ENCODE data around the gene DEFB121. TPM values are rescaled to one million over a fixed set of nuclear protein-coding genes. Genes with fewer than 3 reads are reported as not detected.
A peak's percentile ranks its signal among the peaks of the same experiment; 100 is the strongest.

The DEFB121 gene
- polyA plus RNA-seq, 1 donor (not counting 4 experiments of a cell fraction or from before 2014, with no cell fraction given), result not detected

DNA sequence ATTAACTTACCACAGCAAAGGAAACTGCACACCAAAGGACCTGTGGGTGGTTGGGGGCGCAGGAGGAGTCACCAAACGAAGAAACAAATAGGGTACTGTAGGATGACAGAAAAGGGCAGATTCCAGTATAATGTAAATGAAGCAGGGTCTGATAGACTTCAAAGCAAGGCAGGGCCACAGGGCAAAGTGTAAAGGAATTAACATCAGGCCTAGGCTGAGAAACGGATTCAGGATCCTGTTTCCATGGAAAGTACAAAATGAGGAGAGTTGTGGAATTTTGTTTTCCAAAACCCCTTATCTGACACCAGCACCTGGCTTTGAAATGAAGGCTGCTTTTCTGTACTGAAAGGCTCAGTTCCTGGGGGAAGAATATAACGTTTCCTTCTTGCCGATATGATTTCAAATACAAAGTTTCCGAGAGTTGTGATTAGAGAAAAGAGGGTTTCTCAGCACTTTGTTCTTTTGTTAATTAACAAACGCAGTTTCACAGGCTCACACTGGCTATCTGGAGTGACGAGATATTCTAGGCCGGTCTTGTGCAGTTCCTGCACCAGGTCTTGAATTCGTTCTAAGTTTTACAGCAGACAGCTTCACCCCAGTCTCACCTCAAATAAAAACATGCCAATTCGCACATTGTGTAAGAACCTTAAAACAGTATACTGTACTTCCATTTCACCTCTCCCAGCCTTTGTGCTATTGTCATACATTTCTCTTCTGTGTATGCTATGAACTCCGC is 40.2 kb upstream of the DEFB121 start:
- Histone ChIP-seq H3K4me1 (ENCODE audit: control insufficient read depth, extremely low read depth, insufficient read depth, low read length) (no peaks in the 10 kb centered on the region), H3K27me3 (ENCODE audit: control insufficient read depth, extremely low read depth, insufficient read depth, low read length) (no peaks in the 10 kb centered on the region), H3K4me2 (ENCODE audit: control insufficient read depth, extremely low read depth, insufficient read depth, low read depth, low read length) (no peak overlapping the region), H3K9ac (ENCODE audit: control insufficient read depth, extremely low read depth, insufficient read depth, low read length) (no peak overlapping the region), H3K4me3 (ENCODE audit: control insufficient read depth in 2 of 3, extremely low read depth in 1 of 3, insufficient read depth in 2 of 3, low read depth in 1 of 3, low read length in 3 of 3) (no peak overlapping the region), H3K9me1 (ENCODE audit: control insufficient read depth, extremely low read depth, insufficient read depth, low read length) (no peaks in the 10 kb centered on the region), H2AFZ (ENCODE audit: control insufficient read depth, low read length) (no peak overlapping the region), H4K20me1 (ENCODE audit: control insufficient read depth, extremely low read depth, insufficient read depth, low read length) (no peaks in the 10 kb centered on the region), H3K36me3 (ENCODE audit: control insufficient read depth in 2 of 2, extremely low read depth in 1 of 2, insufficient read depth in 2 of 2, low read length in 2 of 2) (no peaks in the 10 kb centered on the region), H3K27ac (ENCODE audit: control insufficient read depth, insufficient read depth, low read length) (no peak overlapping the region), H3K9me3 (ENCODE audit: control insufficient read depth, low read depth, low read length) (no peaks in the 10 kb centered on the region), H3K79me2 (ENCODE audit: control insufficient read depth, insufficient read depth, low read length) (no peaks in the 10 kb centered on the region)
- FAIRE-seq (no peak), DNase-seq (ENCODE audit: low read depth, low spot score) (no peak)
- dilution Hi-C loops (cut with MboI; ENCODE audit: extremely low pct_ligation_motif_present, low sequenced_read_pairs), result no loop called here
- TF ChIP-seq, protein P1, sequence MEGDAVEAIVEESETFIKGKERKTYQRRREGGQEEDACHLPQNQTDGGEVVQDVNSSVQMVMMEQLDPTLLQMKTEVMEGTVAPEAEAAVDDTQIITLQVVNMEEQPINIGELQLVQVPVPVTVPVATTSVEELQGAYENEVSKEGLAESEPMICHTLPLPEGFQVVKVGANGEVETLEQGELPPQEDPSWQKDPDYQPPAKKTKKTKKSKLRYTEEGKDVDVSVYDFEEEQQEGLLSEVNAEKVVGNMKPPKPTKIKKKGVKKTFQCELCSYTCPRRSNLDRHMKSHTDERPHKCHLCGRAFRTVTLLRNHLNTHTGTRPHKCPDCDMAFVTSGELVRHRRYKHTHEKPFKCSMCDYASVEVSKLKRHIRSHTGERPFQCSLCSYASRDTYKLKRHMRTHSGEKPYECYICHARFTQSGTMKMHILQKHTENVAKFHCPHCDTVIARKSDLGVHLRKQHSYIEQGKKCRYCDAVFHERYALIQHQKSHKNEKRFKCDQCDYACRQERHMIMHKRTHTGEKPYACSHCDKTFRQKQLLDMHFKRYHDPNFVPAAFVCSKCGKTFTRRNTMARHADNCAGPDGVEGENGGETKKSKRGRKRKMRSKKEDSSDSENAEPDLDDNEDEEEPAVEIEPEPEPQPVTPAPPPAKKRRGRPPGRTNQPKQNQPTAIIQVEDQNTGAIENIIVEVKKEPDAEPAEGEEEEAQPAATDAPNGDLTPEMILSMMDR (optimal IDR thresholded peaks at IDR 0.05 in 1 of 3, IDR thresholded peaks at IDR 0.05 in 1 of 3, conservative IDR thresholded peaks at IDR 0.05 in 1 of 3; ENCODE audit: extremely low read depth in 1 of 3, insufficient read depth in 2 of 3, low read length in 3 of 3), result no peak
- no peak for TF ChIP-seq EZH2 (IDR thresholded peaks at IDR 0.05; ENCODE audit: low read length)

GRCh38 chr20:31440012-31440659 is 34.1 kb upstream of the DEFB121 start, which contains the start of gene DEFB123:
Gene DEFB123 (plus strand): TSS chr20:31440632. CDS start chr20:31440699, 67 bp downstream.
- H2AFZ ChIP-seq (ENCODE audit: control insufficient read depth, low read length), result no peak within 1 kb of the TSS
- H4K20me1 ChIP-seq (ENCODE audit: control insufficient read depth, extremely low read depth, insufficient read depth, low read length), result no peaks in the 10 kb centered on the region
- TF ChIP-seq, protein P1 (optimal IDR thresholded peaks at IDR 0.05 in 1 of 3, IDR thresholded peaks at IDR 0.05 in 1 of 3, conservative IDR thresholded peaks at IDR 0.05 in 1 of 3; ENCODE audit: extremely low read depth in 1 of 3, insufficient read depth in 2 of 3, low read length in 3 of 3), result peak in 1 of 3 experiments; percentile 27
- no peak for TF ChIP-seq EZH2 (IDR thresholded peaks at IDR 0.05; ENCODE audit: low read length)
- H3K27me3 ChIP-seq (ENCODE audit: control insufficient read depth, extremely low read depth, insufficient read depth, low read length), result no peaks in the 10 kb centered on the region
- no peaks in the 10 kb centered on the region for H3K4me1 ChIP-seq (ENCODE audit: control insufficient read depth, extremely low read depth, insufficient read depth, low read length)
- H3K4me3 ChIP-seq (ENCODE audit: control insufficient read depth in 2 of 3, extremely low read depth in 1 of 3, insufficient read depth in 2 of 3, low read depth in 1 of 3, low read length in 3 of 3), result no peak within 1 kb of the TSS
- H3K79me2 ChIP-seq (ENCODE audit: control insufficient read depth, insufficient read depth, low read length), result no peaks in the 10 kb centered on the region
- H3K36me3 ChIP-seq (ENCODE audit: control insufficient read depth in 2 of 2, extremely low read depth in 1 of 2, insufficient read depth in 2 of 2, low read length in 2 of 2), result no peaks in the 10 kb centered on the region
- H3K9ac ChIP-seq (ENCODE audit: control insufficient read depth, extremely low read depth, insufficient read depth, low read length), result no peak within 1 kb of the TSS
- DNase-seq (ENCODE audit: low read depth, low spot score) (no peak), FAIRE-seq (no peak)
- no peaks in the 10 kb centered on the region for H3K9me1 ChIP-seq (ENCODE audit: control insufficient read depth, extremely low read depth, insufficient read depth, low read length)
- dilution Hi-C loops (cut with MboI; ENCODE audit: extremely low pct_ligation_motif_present, low sequenced_read_pairs), result no loop called here
- no peak within 1 kb of the TSS for H3K27ac ChIP-seq (ENCODE audit: control insufficient read depth, insufficient read depth, low read length)
- no peak within 1 kb of the TSS for H3K4me2 ChIP-seq (ENCODE audit: control insufficient read depth, extremely low read depth, insufficient read depth, low read depth, low read length)
- H3K9me3 ChIP-seq (ENCODE audit: control insufficient read depth, low read depth, low read length), result no peaks in the 10 kb centered on the region

Measured in keratinocyte (primary cell).